Mammary epithelial cell (primary cell): ENCODE data around the gene GLTPD2.

Experiments
- CTCF ChIP-seq, 2 donors: IDR thresholded peaks in 1 of 2; conservative IDR thresholded peaks in 1 of 2; 2 replicates each; pipeline ENCODE4 v1.5.1; 2011 to 2012; ENCODE audit warnings: inconsistent platforms in 2 of 2, low read length in 2 of 2, mild to moderate bottlenecking in 2 of 2, control low read depth in 1 of 2, low read depth in 1 of 2; ENCODE audit not compliant: insufficient read depth in 1 of 2; ENCODE audit errors: extremely low read depth in 1 of 2
- EZH2 ChIP-seq: IDR thresholded peaks from 2 replicates; pipeline ENCODE4 v1.6.1; 2012; ENCODE audit warnings: low read length, inconsistent platforms, borderline replicate concordance

GRCh38 chr17:4741544-4741943 lies 47.2 kb upstream of the GLTPD2 start:
- TF ChIP-seq CTCF (conservative IDR thresholded peaks at IDR 0.05 in 1 of 2, IDR thresholded peaks at IDR 0.05 in 1 of 2; ENCODE audit: extremely low read depth in 1 of 2, insufficient read depth in 1 of 2, low read depth in 1 of 2, low read length in 2 of 2) (no peak), EZH2 (no peak)
